Epithelial cell of proximal tubule (primary cell): ENCODE measurements around the gene TMEM154. TPM values are rescaled to one million over a fixed set of nuclear protein-coding genes. Genes with fewer than 3 reads are reported as not detected.

Experiments
- DNase-seq: peaks from one replicate; pipeline ENCODE4 v3.0.0-alpha.2; 2011; ENCODE audit warnings: low read depth
- H3K4me3 ChIP-seq: 2 replicates; pipeline ENCODE4 v1.5.1; 2011; ENCODE audit warnings: low read depth, mild to moderate bottlenecking, low read length
- CTCF ChIP-seq: conservative IDR thresholded peaks from 2 replicates; pipeline ENCODE4 v1.5.1; 2012; ENCODE audit warnings: low read depth, mild to moderate bottlenecking, low read length
- total RNA-seq: library from RNA; depleted of rRNA; stranded (reverse); fragments of >200 nt; gene quantifications from 2 replicates; pipeline ENCODE4 v1.2.3, GENCODE V29; 2015

The TMEM154 gene
- total RNA-seq, 1 donor from 2014 or later = 11.8 TPM

GRCh38 chr4:152606753-152607152 lies 73.0 kb downstream of the TMEM154 start:
- no peak for DNase-seq
- no peak overlapping the region for H3K4me3 ChIP-seq
- no peak for TF ChIP-seq CTCF

- no peak for TF ChIP-seq CTCF
- no peak overlapping the region for H3K4me3 ChIP-seq
- DNase-seq = no peak
Observed at GRCh38 chr4:152605641-152606335, 74.0 kb downstream of the TMEM154 start.

GRCh38 chr4:152605031-152605430 lies 74.8 kb downstream of the TMEM154 start:
- H3K4me3 ChIP-seq = no peak overlapping the region
- DNase-seq = no peak
- no peak for TF ChIP-seq CTCF

- H3K4me3 ChIP-seq = no peak overlapping the region
- no peak for TF ChIP-seq CTCF
- no peak for DNase-seq
Observed at GRCh38 chr4:152601156-152601555, 78.6 kb downstream of the TMEM154 start.

DNA sequence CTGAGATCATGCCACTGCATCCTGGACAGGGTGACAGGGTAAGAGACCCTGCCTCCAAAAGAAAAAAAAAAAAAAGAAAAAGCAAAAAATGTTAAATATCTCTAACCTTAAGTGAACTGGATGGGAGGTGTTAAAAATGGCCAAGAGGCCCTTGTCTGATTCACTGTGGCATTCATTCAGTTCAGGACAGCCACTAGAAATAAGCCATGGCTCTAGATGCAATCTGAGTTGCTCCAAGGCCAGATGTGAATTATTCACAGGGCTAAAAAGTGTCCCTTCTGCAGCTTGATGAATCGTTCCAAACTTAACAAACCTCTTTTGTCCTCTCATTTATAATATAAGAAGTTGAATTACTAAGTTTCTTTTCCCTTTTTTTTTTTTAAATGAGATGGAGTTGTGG lies 80.2 kb downstream of the TMEM154 start:
- H3K4me3 ChIP-seq = no peak overlapping the region
- DNase-seq = no peak
- TF ChIP-seq CTCF = no peak

- no peak overlapping the region for H3K4me3 ChIP-seq
- TF ChIP-seq CTCF = no peak
- no peak for DNase-seq
Observed at GRCh38 chr4:152599095-152599494, 80.7 kb downstream of the TMEM154 start.

DNA sequence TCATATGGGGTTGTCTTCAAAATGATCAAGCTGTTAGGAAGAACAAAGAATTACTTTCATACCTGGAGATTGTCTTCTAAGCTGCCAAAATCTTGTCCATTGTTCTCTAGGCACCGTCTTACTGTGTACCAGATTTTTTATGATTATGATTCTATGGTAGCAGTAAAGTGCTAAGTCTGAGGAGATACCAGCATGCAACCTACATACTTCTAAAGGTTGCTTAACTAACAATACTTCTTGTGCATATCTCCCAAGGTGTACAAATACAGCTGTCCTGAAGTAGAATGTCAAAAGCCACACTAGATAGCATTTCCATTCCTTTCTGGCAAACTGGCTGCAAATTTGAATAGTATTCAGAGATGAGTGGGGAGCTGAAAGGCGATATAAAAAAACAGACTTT lies 81.3 kb downstream of the TMEM154 start:
- H3K4me3 ChIP-seq = no peak overlapping the region
- no peak for DNase-seq
- TF ChIP-seq CTCF = no peak
